ENCODE results near the gene NCOA1.

Gene NCOA1

DNA sequence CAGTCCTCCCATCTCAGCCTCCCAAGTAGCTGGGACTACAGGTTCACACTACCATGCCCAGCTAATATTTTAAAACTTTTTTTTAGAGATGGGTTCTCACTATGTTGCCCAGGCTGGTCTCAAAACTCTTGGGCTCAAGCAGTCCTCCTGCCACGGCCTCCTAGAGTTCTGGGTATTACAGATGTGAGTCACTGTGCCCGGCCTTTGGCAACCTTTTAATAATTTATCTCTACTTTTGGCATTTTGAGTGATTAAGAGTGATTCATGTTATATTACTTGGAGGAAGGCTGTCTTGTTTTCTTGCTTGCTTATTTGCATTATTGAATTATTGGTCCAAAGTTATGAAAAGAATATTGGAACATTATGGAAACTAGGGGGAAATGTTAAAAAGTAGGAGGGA is 24.3 kb downstream of the NCOA1 start:
- Histone ChIP-seq H3K27ac (replicated peaks) (no peak overlapping the region), H3K4me3 (replicated peaks; ENCODE audit: insufficient read depth, low read length) (no peak overlapping the region), H3K27me3 (ENCODE audit: insufficient read depth, poor library complexity, severe bottlenecking) (no peaks in the 10 kb centered on the region)
- no peak for DNase-seq (ENCODE audit: low read depth in 1 of 2, low spot score in 1 of 2)
- no peak for TF ChIP-seq GABPA (IDR thresholded peaks at IDR 0.05; ENCODE audit: low read depth)
- TF ChIP-seq, protein P1, sequence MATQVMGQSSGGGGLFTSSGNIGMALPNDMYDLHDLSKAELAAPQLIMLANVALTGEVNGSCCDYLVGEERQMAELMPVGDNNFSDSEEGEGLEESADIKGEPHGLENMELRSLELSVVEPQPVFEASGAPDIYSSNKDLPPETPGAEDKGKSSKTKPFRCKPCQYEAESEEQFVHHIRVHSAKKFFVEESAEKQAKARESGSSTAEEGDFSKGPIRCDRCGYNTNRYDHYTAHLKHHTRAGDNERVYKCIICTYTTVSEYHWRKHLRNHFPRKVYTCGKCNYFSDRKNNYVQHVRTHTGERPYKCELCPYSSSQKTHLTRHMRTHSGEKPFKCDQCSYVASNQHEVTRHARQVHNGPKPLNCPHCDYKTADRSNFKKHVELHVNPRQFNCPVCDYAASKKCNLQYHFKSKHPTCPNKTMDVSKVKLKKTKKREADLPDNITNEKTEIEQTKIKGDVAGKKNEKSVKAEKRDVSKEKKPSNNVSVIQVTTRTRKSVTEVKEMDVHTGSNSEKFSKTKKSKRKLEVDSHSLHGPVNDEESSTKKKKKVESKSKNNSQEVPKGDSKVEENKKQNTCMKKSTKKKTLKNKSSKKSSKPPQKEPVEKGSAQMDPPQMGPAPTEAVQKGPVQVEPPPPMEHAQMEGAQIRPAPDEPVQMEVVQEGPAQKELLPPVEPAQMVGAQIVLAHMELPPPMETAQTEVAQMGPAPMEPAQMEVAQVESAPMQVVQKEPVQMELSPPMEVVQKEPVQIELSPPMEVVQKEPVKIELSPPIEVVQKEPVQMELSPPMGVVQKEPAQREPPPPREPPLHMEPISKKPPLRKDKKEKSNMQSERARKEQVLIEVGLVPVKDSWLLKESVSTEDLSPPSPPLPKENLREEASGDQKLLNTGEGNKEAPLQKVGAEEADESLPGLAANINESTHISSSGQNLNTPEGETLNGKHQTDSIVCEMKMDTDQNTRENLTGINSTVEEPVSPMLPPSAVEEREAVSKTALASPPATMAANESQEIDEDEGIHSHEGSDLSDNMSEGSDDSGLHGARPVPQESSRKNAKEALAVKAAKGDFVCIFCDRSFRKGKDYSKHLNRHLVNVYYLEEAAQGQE (IDR thresholded peaks at IDR 0.05; ENCODE audit: insufficient replicate concordance, low read depth): no peak
- TF ChIP-seq POLR2AphosphoS5 (IDR thresholded peaks at IDR 0.05; ENCODE audit: low read depth): no peak
- TF ChIP-seq, protein P2, sequence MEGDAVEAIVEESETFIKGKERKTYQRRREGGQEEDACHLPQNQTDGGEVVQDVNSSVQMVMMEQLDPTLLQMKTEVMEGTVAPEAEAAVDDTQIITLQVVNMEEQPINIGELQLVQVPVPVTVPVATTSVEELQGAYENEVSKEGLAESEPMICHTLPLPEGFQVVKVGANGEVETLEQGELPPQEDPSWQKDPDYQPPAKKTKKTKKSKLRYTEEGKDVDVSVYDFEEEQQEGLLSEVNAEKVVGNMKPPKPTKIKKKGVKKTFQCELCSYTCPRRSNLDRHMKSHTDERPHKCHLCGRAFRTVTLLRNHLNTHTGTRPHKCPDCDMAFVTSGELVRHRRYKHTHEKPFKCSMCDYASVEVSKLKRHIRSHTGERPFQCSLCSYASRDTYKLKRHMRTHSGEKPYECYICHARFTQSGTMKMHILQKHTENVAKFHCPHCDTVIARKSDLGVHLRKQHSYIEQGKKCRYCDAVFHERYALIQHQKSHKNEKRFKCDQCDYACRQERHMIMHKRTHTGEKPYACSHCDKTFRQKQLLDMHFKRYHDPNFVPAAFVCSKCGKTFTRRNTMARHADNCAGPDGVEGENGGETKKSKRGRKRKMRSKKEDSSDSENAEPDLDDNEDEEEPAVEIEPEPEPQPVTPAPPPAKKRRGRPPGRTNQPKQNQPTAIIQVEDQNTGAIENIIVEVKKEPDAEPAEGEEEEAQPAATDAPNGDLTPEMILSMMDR (IDR thresholded peaks at IDR 0.05; ENCODE audit: insufficient read depth, low read length): no peak
- TF ChIP-seq SPI1 (IDR thresholded peaks at IDR 0.05; ENCODE audit: borderline replicate concordance, low read depth): no peak

DNA sequence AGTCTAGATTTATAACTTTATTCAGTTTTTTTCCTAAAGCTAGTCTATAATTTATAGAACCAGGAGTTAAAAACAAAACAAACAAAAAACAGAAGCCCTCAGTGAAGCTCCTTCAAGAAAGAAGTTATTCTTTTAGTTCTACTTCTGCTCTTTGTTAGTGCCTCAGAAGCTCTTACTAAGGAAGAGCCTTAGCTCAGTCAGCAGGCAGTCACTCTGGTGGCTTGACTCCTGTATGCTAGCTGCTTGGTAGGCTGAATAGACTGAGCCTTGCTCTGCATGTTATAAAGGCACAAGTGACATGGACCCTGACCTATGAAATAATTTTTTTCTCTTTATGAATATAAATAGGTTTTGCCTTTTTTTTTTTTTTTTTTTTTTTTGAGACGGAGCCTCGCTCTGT is 24.8 kb downstream of the NCOA1 start:
- no peak for DNase-seq (ENCODE audit: low read depth in 1 of 2, low spot score in 1 of 2)
- Histone ChIP-seq H3K27me3 (ENCODE audit: insufficient read depth, poor library complexity, severe bottlenecking) (no peaks in the 10 kb centered on the region), H3K27ac (replicated peaks) (no peak overlapping the region), H3K4me3 (replicated peaks; ENCODE audit: insufficient read depth, low read length) (no peak overlapping the region)
- TF ChIP-seq, protein P1 (IDR thresholded peaks at IDR 0.05; ENCODE audit: insufficient replicate concordance, low read depth): no peak
- no peak for TF ChIP-seq SPI1 (IDR thresholded peaks at IDR 0.05; ENCODE audit: borderline replicate concordance, low read depth)
- no peak for TF ChIP-seq GABPA (IDR thresholded peaks at IDR 0.05; ENCODE audit: low read depth)
- TF ChIP-seq, protein P2 (IDR thresholded peaks at IDR 0.05; ENCODE audit: insufficient read depth, low read length): no peak

DNA sequence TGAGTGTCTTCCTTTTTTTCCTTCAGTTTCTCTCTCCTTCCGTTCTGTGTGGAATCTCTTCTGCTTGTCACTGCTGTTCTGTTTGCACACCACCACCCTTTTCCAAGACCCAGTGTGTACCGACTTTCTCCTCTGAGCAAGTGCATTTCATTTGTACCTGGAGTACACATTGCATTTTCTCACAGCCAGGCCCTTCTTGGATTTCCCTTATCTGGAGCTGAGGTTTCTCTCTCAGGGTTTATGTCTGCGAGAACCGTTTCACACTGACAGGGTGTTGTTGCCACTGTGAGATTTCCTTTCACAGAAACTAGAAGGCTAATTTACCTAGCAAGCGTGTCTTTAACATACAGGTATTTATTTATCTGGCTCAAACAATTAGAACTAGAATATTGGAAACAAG is 26.2 kb downstream of the NCOA1 start:
- no peak overlapping the region for H3K4me3 ChIP-seq (replicated peaks; ENCODE audit: insufficient read depth, low read length)
- TF ChIP-seq, protein P1 (IDR thresholded peaks at IDR 0.05; ENCODE audit: insufficient replicate concordance, low read depth): no peak
- no peak for TF ChIP-seq SPI1 (IDR thresholded peaks at IDR 0.05; ENCODE audit: borderline replicate concordance, low read depth)
- no peak for TF ChIP-seq POLR2AphosphoS5 (IDR thresholded peaks at IDR 0.05; ENCODE audit: low read depth)
- TF ChIP-seq, protein P2 (IDR thresholded peaks at IDR 0.05; ENCODE audit: insufficient read depth, low read length): no peak
- TF ChIP-seq GABPA (IDR thresholded peaks at IDR 0.05; ENCODE audit: low read depth): no peak
- no peaks in the 10 kb centered on the region for H3K27me3 ChIP-seq (ENCODE audit: insufficient read depth, poor library complexity, severe bottlenecking)
- no peak for DNase-seq (ENCODE audit: low read depth in 1 of 2, low spot score in 1 of 2)
- no peak overlapping the region for H3K27ac ChIP-seq (replicated peaks)

Measured in HL-60 (cell line).